OCI-LY7 (cell line): ENCODE data around the gene SHC1. TPM values are rescaled to one million over a fixed set of nuclear protein-coding genes. Genes with fewer than 3 reads are reported as not detected.

Experiments
- BruUV-seq: library from RNA; stranded (reverse); fragments of 400-500 nt; replicated peaks from 2 replicates; lab custom pipeline; 2021; lab: Mats Ljungman, UMichigan
- CTCF ChIA-PET: fragments of 300-600 bp; sonication (Branson Sonifier 250); formaldehyde crosslinking; loops from one replicate; lab custom pipeline; 2022; ENCODE audit warnings: antibody characterized with exemption; ENCODE audit not compliant: unreplicated experiment; lab: Charles Lee
- POLR2A ChIA-PET: fragments of 300-600 bp; sonication (Branson Sonifier 250); formaldehyde crosslinking; loops from one replicate; lab custom pipeline; 2022; ENCODE audit warnings: antibody characterized with exemption; lab: Charles Lee
- DNase-seq: peaks from one replicate; pipeline ENCODE4 v3.0.0-alpha.2; 2015; ENCODE audit warnings: low spot score
- H2AFZ ChIP-seq: fragments of 200-600 bp; sonication (generic), shearing (Covaris generic); 2 replicates; pipeline ENCODE4 v1.6.1; 2014; ENCODE audit warnings: mild to moderate bottlenecking, antibody characterized with exemption, low read length, moderate library complexity
- H3K27ac ChIP-seq: fragments of 200-600 bp; sonication (generic); 2 replicates; pipeline ENCODE4 v1.5.1; 2014; ENCODE audit warnings: mixed run types, low read depth, mild to moderate bottlenecking, moderate library complexity, low read length, inconsistent platforms; ENCODE audit not compliant: poor library complexity, severe bottlenecking
- H3K36me3 ChIP-seq: fragments of 200-600 bp; sonication (generic); 2 replicates; pipeline ENCODE4 v1.6.1; 2014; ENCODE audit warnings: mild to moderate bottlenecking, antibody characterized with exemption, low read length, moderate library complexity, mixed read lengths; ENCODE audit not compliant: insufficient read depth
- H3K4me1 ChIP-seq: fragments of 200-600 bp; sonication (generic); 2 replicates; pipeline ENCODE4 v1.5.1; 2014; ENCODE audit warnings: mild to moderate bottlenecking, low read length; ENCODE audit not compliant: insufficient read depth, poor library complexity, severe bottlenecking
- H3K4me2 ChIP-seq: fragments of 200-600 bp; sonication (generic); 2 replicates; pipeline ENCODE4 v1.6.1; 2014; ENCODE audit warnings: mild to moderate bottlenecking, low read length
- H3K4me3 ChIP-seq: fragments of 200-600 bp; sonication (generic); 2 replicates; pipeline ENCODE4 v1.5.1; 2014; ENCODE audit warnings: mild to moderate bottlenecking, low read depth, low read length; ENCODE audit not compliant: poor library complexity, severe bottlenecking
- H3K79me2 ChIP-seq: fragments of 200-600 bp; sonication (generic); 2 replicates; pipeline ENCODE4 v1.6.1; 2016; ENCODE audit warnings: low read depth, mild to moderate bottlenecking, low read length, moderate library complexity, mixed read lengths; ENCODE audit not compliant: insufficient read depth
- H3K9me2 ChIP-seq: fragments of 200-600 bp; sonication (generic); 2 replicates; pipeline ENCODE4 v1.6.1; 2016; ENCODE audit warnings: mild to moderate bottlenecking, low read length, mixed read lengths; ENCODE audit not compliant: insufficient read depth
- H3K9me3 ChIP-seq: fragments of 200-600 bp; sonication (generic); 2 replicates; pipeline ENCODE4 v1.6.1; 2014; ENCODE audit warnings: mild to moderate bottlenecking, mixed run types, low read length, mixed read lengths
- H4K20me1 ChIP-seq: fragments of 200-600 bp; sonication (generic); 2 replicates; pipeline ENCODE4 v1.6.1; 2014; ENCODE audit warnings: mild to moderate bottlenecking, antibody characterized with exemption, low read length, moderate library complexity, mixed read lengths; ENCODE audit not compliant: insufficient read depth
- CTCF ChIP-seq: fragments of 200-600 bp; sonication (generic); conservative IDR thresholded peaks from 2 replicates; pipeline ENCODE4 v1.5.1; 2014; ENCODE audit warnings: mild to moderate bottlenecking, antibody characterized with exemption, low read length, moderate library complexity, mixed read lengths
- EZH2phosphoT487 ChIP-seq: fragments of 200-600 bp; sonication (generic); IDR thresholded peaks from 2 replicates; pipeline ENCODE4 v1.6.1; 2018; ENCODE audit warnings: low read depth, borderline replicate concordance, mild to moderate bottlenecking, mixed run types, antibody characterized with exemption, low read length, moderate library complexity, mixed read lengths
- intact Hi-C: fragments of 100-400 bp; cut with micrococcal nuclease; formaldehyde crosslinking; loops from one replicate; pipeline ENCODE4 v1.10.0; 2022; ENCODE audit not compliant: unreplicated experiment
- total RNA-seq, 2 experiments: library from RNA; depleted of rRNA in 1 of 2; stranded (reverse); fragments of >200 nt in 1 of 2; shearing (Covaris generic) in 1 of 2; gene quantifications; 2 replicates each; pipeline ENCODE4 v1.2.3, GENCODE V29; 2014 to 2022

The SHC1 gene
- total RNA-seq, 2 experiments from 2014 or later: 37.6 to 77.4 TPM

GRCh38 chr1:154968731-154969130 is 1.8 kb downstream of the SHC1 start:
- H4K20me1 ChIP-seq: no peaks in the 10 kb centered on the region
- no peak for DNase-seq
- H2AFZ ChIP-seq: no peak overlapping the region
- no peak overlapping the region for H3K27ac ChIP-seq
- H3K36me3 ChIP-seq: peaks cover 70% of the 10 kb centered on the region
- H3K9me3 ChIP-seq: no peaks in the 10 kb centered on the region
- intact Hi-C loops: no loop called here
- POLR2A ChIA-PET: no interaction called here
- H3K4me3 ChIP-seq: no peak overlapping the region
- no peak overlapping the region for H3K4me2 ChIP-seq
- no TSS peak for BruUV-seq
- TF ChIP-seq CTCF (no peak), EZH2phosphoT487 (no peak)
- H3K4me1 ChIP-seq: peaks cover 30% of the 10 kb centered on the region
- CTCF ChIA-PET: no interaction called here
- no peaks in the 10 kb centered on the region for H3K9me2 ChIP-seq
- H3K79me2 ChIP-seq: peaks cover 32% of the 10 kb centered on the region

DNA sequence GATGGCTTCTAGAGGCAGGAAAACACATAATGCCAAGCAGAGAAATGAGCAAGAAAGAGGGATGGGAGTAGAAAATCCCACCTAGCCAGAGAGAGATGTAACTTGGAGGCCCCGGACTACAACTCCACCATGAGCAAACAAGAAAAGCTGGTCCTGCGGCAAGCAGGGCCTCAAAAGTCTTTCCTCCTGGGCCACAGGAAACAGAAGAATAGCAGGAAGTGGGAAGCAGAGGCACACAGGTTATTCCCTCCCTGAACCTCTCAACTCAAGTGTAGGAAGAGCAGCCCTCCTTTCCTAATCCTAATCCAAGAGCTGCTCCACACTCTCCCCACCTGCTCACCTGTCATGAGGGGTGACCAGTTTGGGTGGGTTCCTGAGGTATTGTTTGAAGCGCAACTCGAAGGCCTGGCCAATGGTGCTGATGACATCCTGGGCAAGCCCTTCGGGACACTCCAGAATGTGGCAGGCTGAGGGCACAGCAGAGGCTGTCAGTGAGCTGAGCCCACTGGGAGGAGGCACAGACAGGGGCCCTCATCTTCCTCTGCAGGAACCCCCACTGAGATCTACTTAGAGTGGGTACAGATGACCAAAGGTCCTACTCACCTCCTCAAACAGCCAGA is 3.1 kb downstream of the SHC1 start:
- peaks cover 19% of the 10 kb centered on the region for H3K79me2 ChIP-seq
- intact Hi-C loops: no loop called here
- H3K9me3 ChIP-seq: no peaks in the 10 kb centered on the region
- no peaks in the 10 kb centered on the region for H4K20me1 ChIP-seq
- BruUV-seq: no TSS peak
- H3K4me2 ChIP-seq: no peak overlapping the region
- no peak for DNase-seq
- no peak overlapping the region for H3K27ac ChIP-seq
- CTCF ChIA-PET: no interaction called here
- no peaks in the 10 kb centered on the region for H3K9me2 ChIP-seq
- peaks cover 80% of the 10 kb centered on the region for H3K36me3 ChIP-seq
- TF ChIP-seq EZH2phosphoT487 (no peak), CTCF (no peak)
- no peak overlapping the region for H3K4me3 ChIP-seq
- peaks cover 31% of the 10 kb centered on the region for H3K4me1 ChIP-seq
- POLR2A ChIA-PET: interaction anchor here (2.1 kb wide), 1 partner anchor 16 kb away, joined by 5 read pairs; the partner anchor contains the start of gene FLAD1
- no peak overlapping the region for H2AFZ ChIP-seq

DNA sequence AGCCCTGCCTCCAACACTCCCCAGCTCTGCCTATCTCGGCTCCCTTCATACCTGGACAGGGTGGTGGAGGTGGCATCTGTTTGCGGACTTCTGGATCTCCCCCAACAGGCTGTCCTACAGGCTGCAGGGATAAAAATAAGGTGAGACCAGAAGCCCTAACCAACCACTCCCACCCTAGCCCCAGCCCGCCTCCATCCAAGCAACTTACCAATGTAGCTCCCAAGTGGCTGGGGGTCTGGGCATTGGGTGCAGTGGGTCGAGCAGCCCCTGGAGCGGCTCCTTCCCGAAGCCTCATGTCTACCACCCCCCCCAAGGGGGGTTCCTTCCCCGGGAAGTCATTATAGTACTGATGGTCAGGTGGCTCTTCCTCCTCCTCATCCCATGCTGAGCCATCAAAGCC is 4.4 kb downstream of the SHC1 start:
- POLR2A ChIA-PET: interaction anchor here (2.1 kb wide), 1 partner anchor 18 kb away, joined by 5 read pairs; the partner anchor contains the start of gene FLAD1
- intact Hi-C loops: no loop called here
- Histone ChIP-seq H4K20me1 (no peaks in the 10 kb centered on the region), H3K4me2 (no peak overlapping the region), H3K79me2 (peaks cover 8% of the 10 kb centered on the region), H3K4me3 (no peak overlapping the region), H3K36me3 (peaks cover 78% of the 10 kb centered on the region), H3K9me3 (no peaks in the 10 kb centered on the region), H3K4me1 (peaks cover 24% of the 10 kb centered on the region), H2AFZ (no peak overlapping the region), H3K9me2 (no peaks in the 10 kb centered on the region), H3K27ac (no peak overlapping the region)
- BruUV-seq: no TSS peak
- no peak for DNase-seq
- CTCF ChIA-PET: interaction anchor here (0.6 kb wide), 1 partner anchor 45 kb away, joined by 4 read pairs; no protein-coding TSS in a partner anchor
- TF ChIP-seq CTCF: no peak
- no peak for TF ChIP-seq EZH2phosphoT487
